Panc1 (cell line): Measurements from ENCODE around the gene TRIM62.

Experiments used
- CTCF ChIP-seq: fragments of 450-650 bp; IDR thresholded peaks from 2 replicates; pipeline ENCODE4 v1.5.1; 2017; ENCODE audit warnings: mild to moderate bottlenecking
- POLR2AphosphoS5 ChIP-seq: IDR thresholded peaks from 2 replicates; pipeline ENCODE4 v1.6.1; 2012; ENCODE audit warnings: mild to moderate bottlenecking, low read depth, low read length, moderate library complexity
- REST ChIP-seq, 2 experiments: IDR thresholded peaks; 2 replicates each; pipeline ENCODE4 v1.6.1; 2011 to 2012; ENCODE audit warnings: low read depth in 2 of 2, control low read depth in 1 of 2, low read length in 1 of 2, mild to moderate bottlenecking in 1 of 2, moderate library complexity in 1 of 2; ENCODE audit not compliant: insufficient read depth in 1 of 2
- SIN3A ChIP-seq: IDR thresholded peaks from 2 replicates; pipeline ENCODE4 v1.6.1; 2012; ENCODE audit warnings: low read depth, mild to moderate bottlenecking, low read length, moderate library complexity, borderline replicate concordance; ENCODE audit not compliant: insufficient read depth
- TCF7L2 ChIP-seq: IDR thresholded peaks from 2 replicates; pipeline ENCODE4 v1.6.1; 2011; ENCODE audit warnings: mild to moderate bottlenecking, low read depth, low read length, inconsistent platforms

- TF ChIP-seq POLR2AphosphoS5 (no peak), CTCF (no peak), REST (IDR thresholded peaks at IDR 0.05; ENCODE audit: insufficient read depth in 1 of 2, low read depth in 2 of 2, low read length in 1 of 2) (no peak), SIN3A (no peak), TCF7L2 (no peak)
These were observed 53.1 kb downstream of the TRIM62 start for GRCh38 chr1:33128781-33129180.
